ENCODE results near the gene PSMC1.

The PSMC1 gene

DNA sequence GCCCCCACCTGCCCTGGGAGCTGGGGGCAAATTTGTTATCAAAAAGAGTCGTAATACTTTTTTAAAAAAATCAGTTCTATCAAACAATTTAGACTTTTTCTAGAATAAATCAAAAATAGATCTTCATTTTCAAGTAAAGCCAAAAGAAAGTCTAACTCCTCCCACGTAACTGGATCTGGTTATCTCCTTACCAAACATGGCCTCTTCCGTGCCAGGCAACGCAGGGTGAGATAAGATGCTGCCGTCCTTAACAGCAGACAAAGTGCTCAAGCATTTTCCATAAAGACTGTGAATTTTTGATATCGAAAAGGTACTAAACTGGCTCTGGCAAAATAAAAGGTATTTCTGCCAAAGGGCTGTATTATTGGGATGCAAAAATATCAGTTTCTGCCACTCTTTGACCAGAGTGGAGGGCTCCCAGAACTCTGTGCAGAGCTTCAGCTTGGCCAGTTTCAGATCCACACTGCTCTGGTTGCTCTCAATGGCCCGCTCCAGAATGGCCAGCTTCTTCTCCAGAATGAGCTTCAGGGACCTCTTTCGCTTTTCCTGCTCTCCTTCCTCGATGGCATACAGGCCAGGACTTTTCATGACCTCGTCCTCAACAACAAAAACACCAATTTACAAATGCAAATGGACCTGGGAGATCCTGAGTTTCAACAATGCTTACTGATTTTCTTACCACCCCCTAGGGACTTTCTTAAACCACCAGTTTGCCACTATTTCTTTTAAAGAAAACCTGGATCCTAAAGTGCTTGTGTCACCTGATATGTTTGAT lies 46.4 kb downstream of the PSMC1 start:
- DNase-seq = no peak

DNA sequence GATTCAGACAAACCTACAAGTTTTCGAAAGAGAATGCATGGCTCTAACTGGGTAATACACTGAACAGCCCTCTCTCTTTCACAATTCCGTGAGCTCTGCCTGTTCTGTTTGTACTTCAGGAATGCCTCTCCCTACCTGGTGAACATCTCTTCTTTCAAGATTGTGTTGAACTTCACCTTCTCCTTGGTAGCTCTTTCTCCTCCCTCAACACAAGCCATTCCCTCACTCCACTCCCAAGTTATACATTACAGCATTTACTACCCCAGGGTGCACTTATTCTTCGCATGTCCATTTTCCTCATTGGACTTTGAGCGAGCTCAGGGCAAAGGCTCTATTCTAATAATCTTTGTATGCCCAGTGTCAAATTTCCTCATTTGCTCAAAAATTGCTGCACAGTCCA lies 47.1 kb downstream of the PSMC1 start:
- no peak for DNase-seq

DNA sequence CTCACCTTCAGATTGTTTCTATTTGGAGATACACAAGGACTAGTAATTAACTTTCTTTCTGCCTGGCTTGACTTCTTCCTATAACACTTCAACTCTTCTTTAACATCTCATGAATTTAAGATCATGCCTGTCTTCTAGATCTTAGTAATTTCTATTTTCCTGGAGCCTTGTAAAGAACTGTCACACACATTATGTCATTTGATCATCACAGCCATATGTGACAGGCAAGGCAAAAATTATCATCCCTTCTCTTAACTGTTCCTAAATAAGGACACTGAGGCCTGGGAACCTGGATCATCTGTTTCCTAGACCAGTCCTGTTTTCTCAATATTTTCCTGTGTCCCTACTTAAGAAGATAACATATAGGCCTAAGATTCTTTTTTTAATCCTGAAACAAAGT lies 48.1 kb downstream of the PSMC1 start:
- no peak for DNase-seq

- no peak for DNase-seq
These were observed 48.8 kb downstream of the PSMC1 start for GRCh38 chr14:90305176-90305601.

GRCh38 chr14:90308561-90308960 lies 52.2 kb downstream of the PSMC1 start:
- no peak for DNase-seq

DNA sequence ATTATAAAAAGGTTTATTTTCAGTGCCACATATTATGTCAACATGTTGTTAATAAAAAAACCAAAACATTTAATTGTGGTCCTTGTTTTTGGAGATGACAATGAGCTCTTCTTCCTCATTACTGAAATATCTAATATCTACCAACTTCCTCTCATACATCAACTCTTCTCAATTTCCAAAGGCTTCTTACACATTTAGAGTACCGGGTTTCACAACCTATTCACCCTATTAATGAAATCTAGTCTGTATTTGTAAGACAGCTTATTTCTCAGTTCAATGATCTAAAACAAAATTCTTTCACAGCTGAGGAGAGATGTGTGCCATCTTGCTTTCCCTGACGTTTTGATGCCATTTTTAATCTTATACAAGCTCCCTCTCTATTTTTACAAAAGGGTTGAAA lies 60.9 kb downstream of the PSMC1 start:
- no peak for DNase-seq

GRCh38 chr14:90318016-90318415 lies 61.7 kb downstream of the PSMC1 start:
- DNase-seq = no peak

- no peak for DNase-seq
These were observed 62.8 kb downstream of the PSMC1 start for GRCh38 chr14:90319173-90319572.

GRCh38 chr14:90319634-90320541 lies 63.5 kb downstream of the PSMC1 start:
- DNase-seq = no peak

- DNase-seq = no peak
These were observed 65.5 kb downstream of the PSMC1 start for GRCh38 chr14:90321891-90322290.

All from activated CD8-positive, alpha-beta memory T cell treated with anti-CD3 and anti-CD28 coated beads for 24 hours (primary cell).